ENCODE results near the gene DIPK1B.

DNA sequence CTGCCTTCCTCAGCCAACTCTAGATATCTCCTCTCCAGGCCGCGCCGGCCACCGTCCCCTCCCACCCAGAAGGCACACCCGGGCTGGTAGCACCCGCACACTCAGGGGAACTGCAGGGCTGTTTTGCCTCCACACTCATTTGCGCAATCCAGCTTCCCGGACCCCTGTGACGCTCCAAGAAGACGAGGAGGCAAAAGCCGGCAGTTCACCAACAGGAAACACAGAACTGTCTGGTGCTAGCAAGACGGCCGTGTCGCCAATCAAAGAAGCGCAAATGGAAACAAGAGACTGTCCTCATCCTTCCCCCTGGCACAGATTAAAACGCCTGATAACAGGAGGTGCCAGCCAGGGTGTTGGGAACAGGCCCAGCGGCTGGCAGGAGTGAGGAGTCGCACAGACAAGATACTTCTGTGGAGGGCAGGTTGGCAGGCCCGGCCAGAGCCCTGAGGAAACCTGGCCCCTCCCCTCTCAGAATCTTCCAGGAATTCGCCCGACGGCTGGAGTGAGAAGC lies 32.9 kb upstream of the DIPK1B start:
- no peak for TF ChIP-seq POLR2A (IDR thresholded peaks at IDR 0.05; ENCODE audit: extremely low read depth, insufficient read length)
- TF ChIP-seq, protein P1, sequence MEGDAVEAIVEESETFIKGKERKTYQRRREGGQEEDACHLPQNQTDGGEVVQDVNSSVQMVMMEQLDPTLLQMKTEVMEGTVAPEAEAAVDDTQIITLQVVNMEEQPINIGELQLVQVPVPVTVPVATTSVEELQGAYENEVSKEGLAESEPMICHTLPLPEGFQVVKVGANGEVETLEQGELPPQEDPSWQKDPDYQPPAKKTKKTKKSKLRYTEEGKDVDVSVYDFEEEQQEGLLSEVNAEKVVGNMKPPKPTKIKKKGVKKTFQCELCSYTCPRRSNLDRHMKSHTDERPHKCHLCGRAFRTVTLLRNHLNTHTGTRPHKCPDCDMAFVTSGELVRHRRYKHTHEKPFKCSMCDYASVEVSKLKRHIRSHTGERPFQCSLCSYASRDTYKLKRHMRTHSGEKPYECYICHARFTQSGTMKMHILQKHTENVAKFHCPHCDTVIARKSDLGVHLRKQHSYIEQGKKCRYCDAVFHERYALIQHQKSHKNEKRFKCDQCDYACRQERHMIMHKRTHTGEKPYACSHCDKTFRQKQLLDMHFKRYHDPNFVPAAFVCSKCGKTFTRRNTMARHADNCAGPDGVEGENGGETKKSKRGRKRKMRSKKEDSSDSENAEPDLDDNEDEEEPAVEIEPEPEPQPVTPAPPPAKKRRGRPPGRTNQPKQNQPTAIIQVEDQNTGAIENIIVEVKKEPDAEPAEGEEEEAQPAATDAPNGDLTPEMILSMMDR (IDR thresholded peaks at IDR 0.05; ENCODE audit: low read depth, low read length) = no peak
- TF ChIP-seq, protein P2, sequence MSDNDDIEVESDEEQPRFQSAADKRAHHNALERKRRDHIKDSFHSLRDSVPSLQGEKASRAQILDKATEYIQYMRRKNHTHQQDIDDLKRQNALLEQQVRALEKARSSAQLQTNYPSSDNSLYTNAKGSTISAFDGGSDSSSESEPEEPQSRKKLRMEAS (IDR thresholded peaks at IDR 0.05; ENCODE audit: low read depth, low read length) = peak; percentile 31
- peak; percentile 56 for TF ChIP-seq MYC (IDR thresholded peaks at IDR 0.05; ENCODE audit: low read depth, low read length)

Data from NB4 (cell line).